Measurements from ENCODE around the gene RANBP10. TPM values are rescaled to one million over a fixed set of nuclear protein-coding genes. Genes with fewer than 3 reads are reported as not detected.

Gene RANBP10
- total and polyA plus RNA-seq, 10 of the 15 experiments (the other 5 are each of a cell fraction or from before 2014, with no cell fraction given): 1.2 to 20.4 (median 10.8) TPM

- H3K4me1 ChIP-seq (ENCODE audit: control insufficient read depth, insufficient read depth, low read length): no peaks in the 10 kb centered on the region
- H3K4me3 ChIP-seq: no peak overlapping the region
- ChIA-PET POLR2A (interaction anchor here (0.6 kb wide), 1 partner anchor 637 kb away, joined by 8 read pairs; no protein-coding TSS in a partner anchor), CTCF (no interaction called here), RAD21 (ENCODE audit: unreplicated experiment) (no interaction called here), SMC1A (ENCODE audit: uncharacterized antibody, unreplicated experiment) (no interaction called here)
- TF ChIP-seq RCOR1 (conservative IDR thresholded peaks at IDR 0.05; ENCODE audit: low read depth, low read length) (no peak), SRF (IDR thresholded peaks at IDR 0.05; ENCODE audit: low read depth in 2 of 2, low read length in 2 of 2) (no peak), PBX3 (IDR thresholded peaks at IDR 0.05; ENCODE audit: insufficient replicate concordance, low read depth, low read length) (no peak), EGR1 (IDR thresholded peaks at IDR 0.05; ENCODE audit: borderline replicate concordance in 1 of 2, low read depth in 2 of 2, low read length in 2 of 2) (no peak), NFXL1 (IDR thresholded peaks at IDR 0.05; ENCODE audit: borderline replicate concordance) (no peak), CHD2 (IDR thresholded peaks at IDR 0.05; ENCODE audit: borderline replicate concordance, low read depth, low read length) (no peak), PML (IDR thresholded peaks at IDR 0.05; ENCODE audit: low read length) (no peak), LARP7 (IDR thresholded peaks at IDR 0.05) (no peak)
- 0 out of 2 replicates have a peak, but pooled peaks cover 3% of the 10 kb centered on the region for H4K20me1 ChIP-seq (ENCODE audit: control insufficient read depth, insufficient read depth)
- peaks cover 9 to 13% of the 10 kb centered on the region in 2 experiments; a peak in 3 of 4 replicates for H3K36me3 ChIP-seq (ENCODE audit: control insufficient read depth in 2 of 2, insufficient read depth in 2 of 2, low read length in 1 of 2)
- no peaks in the 10 kb centered on the region for H3K27me3 ChIP-seq (replicated peaks in 1 of 2; ENCODE audit: control insufficient read depth in 2 of 2, insufficient read depth in 2 of 2, low read length in 1 of 2)
- WGBS (ENCODE audit: insufficient coverage, insufficient replicate concordance, low lambda C conversion rate, missing lambda C conversion rate): 97% methylated on average over 4 of the region's 4 CpGs
- no peak overlapping the region for H3K9ac ChIP-seq (ENCODE audit: control insufficient read depth, insufficient read depth, low read length)
- H3K27ac ChIP-seq (ENCODE audit: control insufficient read depth, insufficient read depth): no peak overlapping the region
- no TSS peak for BruUV-seq (replicated peaks)
- H2AFZ ChIP-seq (ENCODE audit: control insufficient read depth, low read depth, low read length): no peak overlapping the region
- in situ Hi-C loops (cut with MboI) (no loop called here), intact Hi-C loops (cut with micrococcal nuclease; ENCODE audit: unreplicated experiment) (no loop called here)
- ATAC-seq (no peak), DNase-seq (ENCODE audit: low read depth, low spot score) (no peak), FAIRE-seq (no peak)
- no peaks in the 10 kb centered on the region for H3K9me3 ChIP-seq (replicated peaks; ENCODE audit: control insufficient read depth, insufficient read depth, low read length)
- no peak overlapping the region for H3K4me2 ChIP-seq (ENCODE audit: control insufficient read depth, insufficient read depth)
- H3K79me2 ChIP-seq (ENCODE audit: control insufficient read depth, insufficient read depth, low read length): peaks cover 4% of the 10 kb centered on the region
Measured at GRCh38 chr16:67773099-67773498, 33.3 kb downstream of the RANBP10 start.
